HEK293T (cell line): ENCODE results near the gene ORM2.

Experiments used
- BHLHE40 ChIP-seq: fragments of 450-650 bp; IDR thresholded peaks from 2 replicates; pipeline ENCODE4 v1.6.1; 2016; ENCODE audit warnings: mild to moderate bottlenecking, moderate library complexity, borderline replicate concordance
- CTBP1 ChIP-seq: fragments of 450-650 bp; IDR thresholded peaks from 2 replicates; pipeline ENCODE4 v1.6.1; 2016; ENCODE audit warnings: borderline replicate concordance
- ELF4 ChIP-seq: fragments of 450-650 bp; IDR thresholded peaks from 2 replicates; pipeline ENCODE4 v1.6.1; 2017; ENCODE audit warnings: antibody characterized with exemption
- FOXK2 ChIP-seq: fragments of 450-650 bp; IDR thresholded peaks from 2 replicates; pipeline ENCODE4 v1.6.1; 2016; ENCODE audit warnings: mild to moderate bottlenecking
- HDGF ChIP-seq: fragments of 450-650 bp; IDR thresholded peaks from 2 replicates; pipeline ENCODE4 v1.6.1; 2017; ENCODE audit warnings: antibody characterized with exemption, borderline replicate concordance
- SP1 ChIP-seq: fragments of 450-650 bp; IDR thresholded peaks from 2 replicates; pipeline ENCODE4 v1.6.1; 2017

DNA sequence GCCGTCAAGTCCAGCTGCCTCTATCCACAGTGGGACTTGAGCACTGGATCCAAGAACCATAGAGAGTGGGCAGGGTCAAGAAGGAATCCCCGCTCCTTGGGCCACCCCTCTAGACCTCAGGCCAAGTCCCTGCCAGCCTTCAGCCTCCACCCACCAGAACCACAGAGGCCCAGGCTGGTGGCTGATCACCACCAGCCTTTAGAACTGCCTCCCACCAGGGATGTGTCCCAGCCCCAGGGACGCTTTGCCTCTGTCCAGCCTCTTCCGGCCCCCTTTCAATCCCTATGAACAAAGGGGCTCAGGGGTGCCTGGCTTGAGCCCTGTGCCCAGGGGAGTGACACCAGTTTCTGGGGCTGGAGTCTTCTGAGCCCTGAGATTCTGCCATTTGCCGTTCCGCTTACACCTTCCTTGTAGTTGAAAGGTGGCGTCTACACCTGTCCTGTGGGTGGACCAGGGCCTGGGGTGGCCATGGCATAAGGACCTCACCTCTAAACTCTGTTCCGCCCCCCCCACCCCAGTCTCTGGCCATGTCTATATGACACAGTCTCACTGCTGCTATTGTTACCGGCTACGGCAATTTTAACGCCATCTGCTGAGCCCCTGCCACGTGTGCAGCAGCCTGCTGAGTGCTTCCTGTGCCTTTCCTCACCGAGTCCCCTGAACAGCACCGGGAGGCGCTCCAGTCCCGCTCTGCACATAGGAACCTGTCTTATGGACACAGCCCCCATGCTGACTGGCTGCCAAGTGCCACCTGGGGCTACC, 42.5 kb upstream of the ORM2 start:
- TF ChIP-seq BHLHE40 = no peak
- TF ChIP-seq HDGF = no peak
- TF ChIP-seq ELF4 = no peak
- no peak for TF ChIP-seq SP1
- no peak for TF ChIP-seq FOXK2
- TF ChIP-seq CTBP1 = no peak
